GM12878 (cell line): ENCODE measurements around the gene ARAP1. TPM values are rescaled to one million over a fixed set of nuclear protein-coding genes. Genes with fewer than 3 reads are reported as not detected.

Experiments
- ATAC-seq: fragments of 200-7000 bp; cut with Tn5 transposase; 3 replicates; pipeline ENCODE4 v1.9.1; 2020; ENCODE audit warnings: mild to moderate bottlenecking, moderate library complexity
- BruUV-seq: library from RNA; stranded (reverse); fragments of 400-500 nt; replicated peaks from 2 replicates; lab custom pipeline; 2021; lab: Mats Ljungman, UMichigan
- CTCF ChIA-PET: fragments of 300-600 bp; sonication (Branson Sonifier 250); formaldehyde crosslinking; extraction: SDS; loops from one replicate; lab custom pipeline; 2021; ENCODE audit warnings: inconsistent platforms; lab: Yijun Ruan, JAX
- POLR2A ChIA-PET: fragments of 350-600 bp; formaldehyde crosslinking; extraction: SDS; loops from one replicate; lab custom pipeline; 2021; ENCODE audit warnings: inconsistent platforms; lab: Charles Lee
- RAD21 ChIA-PET: fragments of 300-600 bp; sonication (Branson Sonifier 250); formaldehyde crosslinking; loops from one replicate; lab custom pipeline; 2023; ENCODE audit warnings: antibody characterized with exemption; ENCODE audit not compliant: unreplicated experiment; lab: Charles Lee
- SMC1A ChIA-PET: fragments of 300-600 bp; sonication (Branson Sonifier 250); formaldehyde crosslinking; loops from one replicate; lab custom pipeline; 2023; ENCODE audit not compliant: unreplicated experiment, uncharacterized antibody; lab: Charles Lee
- DNase-seq: peaks from one replicate; pipeline ENCODE4 v3.0.0-alpha.2; 2011; ENCODE audit warnings: low read depth, low spot score
- FAIRE-seq: peaks from 3 replicates; lab custom pipeline; 2011; peaks lifted over from hg19 to GRCh38; lab: Jason Lieb, UNC
- H2AFZ ChIP-seq: 2 replicates; pipeline ENCODE4 v1.6.0; 2011; ENCODE audit warnings: low read depth, low read length, control low read depth; ENCODE audit not compliant: control insufficient read depth
- H3K27ac ChIP-seq: 2 replicates; pipeline ENCODE4 v1.5.1; 2011; ENCODE audit warnings: control low read depth; ENCODE audit not compliant: control insufficient read depth, insufficient read depth
- H3K27me3 ChIP-seq, 2 experiments: replicated peaks in 1 of 2; 2 replicates each; pipeline versions ENCODE4 v1.6.0 to v1.6.1; 2011; ENCODE audit warnings: low read length in 1 of 2; ENCODE audit not compliant: control insufficient read depth in 2 of 2, insufficient read depth in 2 of 2
- H3K36me3 ChIP-seq, 2 experiments: 2 replicates each; pipeline ENCODE4 v1.5.1; 2011; ENCODE audit warnings: low read length in 1 of 2; ENCODE audit not compliant: control insufficient read depth in 2 of 2, insufficient read depth in 2 of 2
- H3K4me1 ChIP-seq: 2 replicates; pipeline ENCODE4 v1.6.1; 2011; ENCODE audit warnings: mild to moderate bottlenecking, low read length, moderate library complexity, mixed read lengths; ENCODE audit not compliant: control insufficient read depth, insufficient read depth
- H3K4me2 ChIP-seq: 2 replicates; pipeline ENCODE4 v1.6.0; 2011; ENCODE audit warnings: control low read depth; ENCODE audit not compliant: control insufficient read depth, insufficient read depth
- H3K4me3 ChIP-seq: fragments of 200-600 bp; sonication (generic); 2 replicates; pipeline ENCODE4 v1.5.1; 2016
- H3K79me2 ChIP-seq: 2 replicates; pipeline ENCODE4 v1.6.0; 2011; ENCODE audit warnings: low read length; ENCODE audit not compliant: control insufficient read depth, insufficient read depth
- H3K9ac ChIP-seq: 2 replicates; pipeline ENCODE4 v1.8.0; 2011; ENCODE audit warnings: low read length, control low read depth, mixed read lengths; ENCODE audit not compliant: control insufficient read depth, insufficient read depth
- H3K9me3 ChIP-seq: replicated peaks from 3 replicates; pipeline ENCODE4 v1.5.1; 2011; ENCODE audit warnings: mild to moderate bottlenecking, low read length; ENCODE audit not compliant: control insufficient read depth, insufficient read depth
- H4K20me1 ChIP-seq: 2 replicates; pipeline ENCODE4 v1.6.0; 2011; ENCODE audit not compliant: control insufficient read depth, insufficient read depth
- BRCA1 ChIP-seq: IDR thresholded peaks from 2 replicates; pipeline ENCODE4 v1.6.1; 2011; ENCODE audit warnings: low read depth, low read length, improper control_type of control experiment
- CTCF ChIP-seq, 3 experiments: IDR thresholded peaks in 2 of 3; conservative IDR thresholded peaks in 1 of 3; 2 replicates each; pipeline ENCODE4 v1.5.1; 2011; ENCODE audit warnings: low read depth in 3 of 3, low read length in 3 of 3, mild to moderate bottlenecking in 3 of 3, control low read depth in 2 of 3, moderate library complexity in 2 of 3, inconsistent platforms in 1 of 3, mixed read lengths in 1 of 3; ENCODE audit not compliant: control insufficient read depth in 2 of 3, insufficient read depth in 1 of 3; ENCODE audit errors: extremely low read depth in 1 of 3
- E2F4 ChIP-seq: IDR thresholded peaks from 2 replicates; pipeline ENCODE4 v1.6.1; 2012; ENCODE audit warnings: low read depth, low read length, improper control_type of control experiment
- E4F1 ChIP-seq: fragments of 450-650 bp; IDR thresholded peaks from 2 replicates; pipeline ENCODE4 v1.6.1; 2018; ENCODE audit warnings: borderline replicate concordance, mild to moderate bottlenecking; ENCODE audit not compliant: partially characterized antibody
- GABPA ChIP-seq: IDR thresholded peaks from 2 replicates; pipeline ENCODE4 v1.6.1; 2014; ENCODE audit warnings: antibody characterized with exemption, low read depth, mild to moderate bottlenecking, inconsistent platforms
- RB1 ChIP-seq: fragments of 450-650 bp; formaldehyde crosslinking; IDR thresholded peaks from 2 replicates; pipeline ENCODE4 v1.6.1; 2017; ENCODE audit warnings: mild to moderate bottlenecking, borderline replicate concordance
- RELB ChIP-seq: fragments of 450-650 bp; IDR thresholded peaks from 2 replicates; pipeline ENCODE4 v1.6.1; 2017; ENCODE audit warnings: low read depth, mild to moderate bottlenecking, moderate library complexity
- RUNX3 ChIP-seq: IDR thresholded peaks from 2 replicates; pipeline ENCODE4 v1.6.1; 2012; ENCODE audit warnings: low read length, inconsistent platforms
- SUZ12 ChIP-seq: fragments of 200-600 bp; sonication (generic); IDR thresholded peaks from one replicate; pipeline ENCODE4 v1.6.1; 2018; ENCODE audit warnings: antibody characterized with exemption, mild to moderate bottlenecking; ENCODE audit not compliant: unreplicated experiment
- USF1 ChIP-seq: IDR thresholded peaks from 2 replicates; pipeline ENCODE4 v1.6.1; 2011; ENCODE audit warnings: borderline replicate concordance, low read depth, mild to moderate bottlenecking, moderate library complexity, mixed read lengths, low read length; ENCODE audit not compliant: insufficient read depth; ENCODE audit errors: extremely low read length
- WGBS: methylation state at CpG from one replicate; pipeline ENCODE4 v1.1.6; 2016; ENCODE audit warnings: low lambda C conversion rate; ENCODE audit not compliant: insufficient replicate concordance, insufficient coverage; ENCODE audit errors: missing lambda C conversion rate; 5-methylcytosine and 5-hydroxymethylcytosine counted together
- in situ Hi-C: fragments of 300-500 bp; cut with MboI; formaldehyde crosslinking; loops from 9 replicates; pipeline ENCODE4 v1.14.3; 2018; ENCODE audit warnings: mixed read lengths
- intact Hi-C: fragments of 100-400 bp; cut with micrococcal nuclease; formaldehyde crosslinking; loops from one replicate; pipeline ENCODE4 v1.14.2; 2022; ENCODE audit not compliant: unreplicated experiment
- polyA plus RNA-seq, 11 experiments: library from polyadenylated mRNA; depleted of rRNA in 4 of 11; unstranded in 6 of 11; stranded (reverse) in 5 of 11; fragments of >200 nt; fragmentation: Nextera tagmentation in 4 of 11; fragmentation: Illumina TruSeq in 1 of 11; extraction: Ambion mirVana in 4 of 11; extraction: Trizol in 1 of 11; gene quantifications; 1 replicate in 1 of 11; 2 replicates in 10 of 11; pipeline versions ENCODE4 v1.2.1 to v1.2.3, GENCODE V29; 2011 to 2016; ENCODE audit warnings: inconsistent platforms in 2 of 11, missing spikeins in 2 of 11, low read depth in 1 of 11
- total RNA-seq, 4 experiments: library from RNA; depleted of rRNA in 3 of 4; stranded (reverse); fragments of >200 nt in 3 of 4; fragmentation: Illumina TruSeq in 1 of 4; extraction: Trizol in 1 of 4; gene quantifications; 2 replicates each; pipeline versions ENCODE4 v1.2.1 to v1.2.3, GENCODE V29; 2013 to 2021

Gene ARAP1
- total and polyA plus RNA-seq, 10 of the 15 experiments (the other 5 are each of a cell fraction or from before 2014, with no cell fraction given), result 0.55 to 102 (median 51.0) TPM

GRCh38 chr11:72684236-72684912 lies 67.8 kb downstream of the ARAP1 start:
- Histone ChIP-seq H3K79me2 (no peaks in the 10 kb centered on the region), H3K4me1 (no peaks in the 10 kb centered on the region), H4K20me1 (no peaks in the 10 kb centered on the region), H3K36me3 (peaks cover 17 to 30% of the 10 kb centered on the region in 2 experiments), H3K27ac (no peak overlapping the region), H3K4me2 (no peak overlapping the region), H3K27me3 (no peaks in the 10 kb centered on the region), H2AFZ (no peak overlapping the region), H3K9ac (no peak overlapping the region), H3K4me3 (no peak overlapping the region), H3K9me3 (no peaks in the 10 kb centered on the region)
- ChIA-PET POLR2A (interaction anchor here (0.5 to 0.7 kb wide), 3 partner anchors 16 to 56 kb away, joined by 3 to 4 read pairs (median 3); no protein-coding TSS in a partner anchor), SMC1A (interaction anchor here (0.6 to 2.7 kb wide), 10 partner anchors 13 to 613 kb away, joined by 3 to 20 read pairs (median 4); partner anchors contain the start of gene STARD10), RAD21 (interaction anchor here (0.5 to 1.9 kb wide), 25 partner anchors 12 to 494 kb away, joined by 3 to 32 read pairs (median 4); partner anchors contain the start of gene STARD10), CTCF (interaction anchor here (0.6 to 7.1 kb wide), 43 partner anchors 8 to 614 kb away, joined by 3 to 130 read pairs (median 4); partner anchors contain the start of gene STARD10)
- intact Hi-C loops, result loop anchor here (5.0 kb wide), 1 partner anchor 212 kb away; no protein-coding TSS in a partner anchor
- ATAC-seq (peak; percentile 91), DNase-seq (no peak), FAIRE-seq (no peak)
- in situ Hi-C loops, result no loop called here
- no TSS peak for BruUV-seq
- 43% methylated on average over 8 of the region's 9 CpGs for WGBS
- TF ChIP-seq CTCF (IDR thresholded peaks at IDR 0.05 in 2 of 3, conservative IDR thresholded peaks at IDR 0.05 in 1 of 3; ENCODE audit: control insufficient read depth in 2 of 3, extremely low read depth in 1 of 3, insufficient read depth in 1 of 3, low read depth in 3 of 3, low read length in 3 of 3) (peak; percentile 63 to 84 (median 66)), E4F1 (no peak), RUNX3 (no peak), USF1 (no peak), SUZ12 (no peak), GABPA (no peak), RB1 (no peak), RELB (no peak), E2F4 (no peak), BRCA1 (no peak)
